Esophagus muscularis mucosa (tissue), 3 donors: Measurements from ENCODE around the gene OR5M10.

Experiments used
- POLR2A ChIP-seq: fragments of 450-650 bp; IDR thresholded peaks from one replicate; pipeline ENCODE4 v1.6.1; 2017; ENCODE audit warnings: antibody characterized with exemption, moderate library complexity, mild to moderate bottlenecking, low read depth
- TF ChIP-seq, protein P1 (sequence below), 3 experiments: fragments of 200-600 bp in 2 of 3; fragments of 450-650 bp in 1 of 3; sonication (generic) in 2 of 3; IDR thresholded peaks; one replicate each; pipeline ENCODE4 v1.5.1; 2017 to 2019; ENCODE audit warnings: antibody characterized with exemption in 3 of 3, mild to moderate bottlenecking in 2 of 3, moderate library complexity in 1 of 3

DNA sequence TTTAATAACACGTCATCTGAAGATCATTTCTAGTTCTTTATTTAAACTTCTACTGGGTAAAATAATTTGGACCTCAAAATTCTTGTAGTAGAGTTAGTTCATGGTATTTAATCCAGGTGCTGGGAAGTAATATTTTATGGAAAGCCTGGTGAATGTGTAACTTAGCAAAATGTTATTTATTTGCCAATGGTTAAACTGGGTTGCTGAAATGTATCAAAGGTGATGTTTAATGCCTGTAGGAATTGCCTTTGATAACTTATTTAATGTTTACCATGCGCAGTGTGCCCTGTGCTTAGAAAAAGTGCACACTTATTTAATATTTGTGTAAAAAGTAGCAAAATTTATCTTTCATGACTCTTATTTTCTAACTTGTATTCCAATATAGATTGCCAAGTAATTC, 45.7 kb downstream of the OR5M10 start:
- TF ChIP-seq, protein P1, sequence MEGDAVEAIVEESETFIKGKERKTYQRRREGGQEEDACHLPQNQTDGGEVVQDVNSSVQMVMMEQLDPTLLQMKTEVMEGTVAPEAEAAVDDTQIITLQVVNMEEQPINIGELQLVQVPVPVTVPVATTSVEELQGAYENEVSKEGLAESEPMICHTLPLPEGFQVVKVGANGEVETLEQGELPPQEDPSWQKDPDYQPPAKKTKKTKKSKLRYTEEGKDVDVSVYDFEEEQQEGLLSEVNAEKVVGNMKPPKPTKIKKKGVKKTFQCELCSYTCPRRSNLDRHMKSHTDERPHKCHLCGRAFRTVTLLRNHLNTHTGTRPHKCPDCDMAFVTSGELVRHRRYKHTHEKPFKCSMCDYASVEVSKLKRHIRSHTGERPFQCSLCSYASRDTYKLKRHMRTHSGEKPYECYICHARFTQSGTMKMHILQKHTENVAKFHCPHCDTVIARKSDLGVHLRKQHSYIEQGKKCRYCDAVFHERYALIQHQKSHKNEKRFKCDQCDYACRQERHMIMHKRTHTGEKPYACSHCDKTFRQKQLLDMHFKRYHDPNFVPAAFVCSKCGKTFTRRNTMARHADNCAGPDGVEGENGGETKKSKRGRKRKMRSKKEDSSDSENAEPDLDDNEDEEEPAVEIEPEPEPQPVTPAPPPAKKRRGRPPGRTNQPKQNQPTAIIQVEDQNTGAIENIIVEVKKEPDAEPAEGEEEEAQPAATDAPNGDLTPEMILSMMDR (IDR thresholded peaks at IDR 0.05), result no peak
- TF ChIP-seq POLR2A, result no peak
